HCT116 (cell line): ENCODE measurements around the gene GRIN1. TPM values are rescaled to one million over a fixed set of nuclear protein-coding genes. Genes with fewer than 3 reads are reported as not detected.

ENCODE experiments used
- ATAC-seq: fragments of 200-7000 bp; cut with Tn5 transposase; 2 replicates; pipeline ENCODE4 v1.9.1; 2020; ENCODE audit warnings: mild to moderate bottlenecking, moderate library complexity
- BruUV-seq: library from RNA; stranded (reverse); fragments of 400-500 nt; replicated peaks from 2 replicates; lab custom pipeline; 2021; lab: Mats Ljungman, UMichigan
- CTCF ChIA-PET: fragments of 300-600 bp; sonication (Branson Sonifier 250); formaldehyde crosslinking; loops from one replicate; lab custom pipeline; 2021; ENCODE audit warnings: antibody characterized with exemption; lab: Charles Lee
- POLR2A ChIA-PET: fragments of 300-600, 350-600 bp; sonication (Branson Sonifier 250); formaldehyde crosslinking; loops from one replicate; lab custom pipeline; 2021; ENCODE audit warnings: antibody characterized with exemption; lab: Charles Lee
- RAD21 ChIA-PET, 2 experiments: fragments of 300-600 bp; sonication (Branson Sonifier 250); formaldehyde crosslinking; loops; one replicate each; lab custom pipeline; 2023; ENCODE audit warnings: low total read pairs in 2 of 2; ENCODE audit not compliant: uncharacterized antibody in 2 of 2, unreplicated experiment in 2 of 2, low non-redundant PET in 1 of 2; lab: Charles Lee
- DNase-seq: peaks from one replicate; pipeline ENCODE4 v3.0.0-alpha.2; 2010; ENCODE audit warnings: low read depth, low spot score
- H2AFZ ChIP-seq: fragments of 200-600 bp; shearing (Covaris generic), sonication (generic); 2 replicates; pipeline ENCODE4 v1.6.1; 2017; ENCODE audit warnings: low read depth, mixed run types, mixed read lengths, antibody characterized with exemption, low read length; ENCODE audit not compliant: poor library complexity, severe bottlenecking
- H3K27ac ChIP-seq: 2 replicates; pipeline ENCODE4 v1.5.1; 2012; ENCODE audit warnings: low read depth, low read length
- H3K27me3 ChIP-seq: fragments of 200-600 bp; sonication (generic); 2 replicates; pipeline ENCODE4 v1.6.1; 2016; ENCODE audit warnings: mixed run types, low read length, mixed read lengths; ENCODE audit not compliant: insufficient read depth
- H3K36me3 ChIP-seq, 2 experiments: fragments of 200-500 bp in 1 of 2; fragments of 200-600 bp in 1 of 2; sonication (Bioruptor generic) in 1 of 2; sonication (generic) in 1 of 2; 2 replicates each; pipeline versions ENCODE4 v1.5.1 to v1.6.1; 2014 to 2016; ENCODE audit warnings: low read length in 2 of 2, inconsistent platforms in 1 of 2, mixed read lengths in 1 of 2, mixed run types in 1 of 2; ENCODE audit not compliant: insufficient read depth in 2 of 2, control insufficient read depth in 1 of 2
- H3K4me1 ChIP-seq, 2 experiments: fragments of 200-600 bp in 1 of 2; sonication (generic) in 1 of 2; 2 replicates each; pipeline versions ENCODE4 v1.5.1 to v1.6.1; 2012 to 2017; ENCODE audit warnings: low read length in 2 of 2, inconsistent platforms in 1 of 2, mild to moderate bottlenecking in 1 of 2, mixed read lengths in 1 of 2, mixed run types in 1 of 2, moderate library complexity in 1 of 2; ENCODE audit not compliant: insufficient read depth in 2 of 2, control insufficient read depth in 1 of 2
- H3K4me2 ChIP-seq: fragments of 200-600 bp; sonication (generic); 2 replicates; pipeline ENCODE4 v1.6.1; 2017; ENCODE audit warnings: mixed run types, low read length, mixed read lengths
- H3K4me3 ChIP-seq, 2 experiments: fragments of 200-600 bp in 1 of 2; sonication (generic) in 1 of 2; replicated peaks in 1 of 2; 2 replicates each; pipeline ENCODE4 v1.5.1; 2011 to 2016; ENCODE audit warnings: low read length in 2 of 2, control low read depth in 1 of 2, low read depth in 1 of 2, mild to moderate bottlenecking in 1 of 2, mixed read lengths in 1 of 2, mixed run types in 1 of 2
- H3K79me2 ChIP-seq: fragments of 200-600 bp; sonication (generic); 2 replicates; pipeline ENCODE4 v1.6.1; 2017; ENCODE audit warnings: mild to moderate bottlenecking, mixed run types, low read length, moderate library complexity, mixed read lengths; ENCODE audit not compliant: insufficient read depth
- H3K9ac ChIP-seq: fragments of 200-600 bp; sonication (generic); 2 replicates; pipeline ENCODE4 v1.6.1; 2016; ENCODE audit warnings: low read length, mixed read lengths
- H3K9me2 ChIP-seq: fragments of 200-600 bp; sonication (generic), shearing (Covaris generic); 2 replicates; pipeline ENCODE4 v1.6.1; 2017; ENCODE audit warnings: mixed run types, mild to moderate bottlenecking, moderate library complexity; ENCODE audit not compliant: insufficient read depth
- H3K9me3 ChIP-seq, 2 experiments: fragments of 200-500 bp in 1 of 2; fragments of 200-600 bp in 1 of 2; sonication (Bioruptor generic) in 1 of 2; sonication (generic) in 1 of 2; 2 replicates each; pipeline ENCODE4 v1.6.1; 2014 to 2017; ENCODE audit warnings: low read length in 2 of 2, mixed read lengths in 2 of 2, inconsistent platforms in 1 of 2, low read depth in 1 of 2, mild to moderate bottlenecking in 1 of 2, mixed run types in 1 of 2, moderate library complexity in 1 of 2; ENCODE audit not compliant: control insufficient read depth in 1 of 2, insufficient read depth in 1 of 2
- H4K20me1 ChIP-seq: fragments of 200-600 bp; sonication (generic), shearing (Covaris generic); 2 replicates; pipeline ENCODE4 v1.6.1; 2017; ENCODE audit warnings: mixed run types, mild to moderate bottlenecking, moderate library complexity; ENCODE audit not compliant: insufficient read depth
- ATF3 ChIP-seq: IDR thresholded peaks from 2 replicates; pipeline ENCODE4 v1.6.1; 2012
- CBX3 ChIP-seq: IDR thresholded peaks from 2 replicates; pipeline ENCODE4 v1.6.1; 2012; ENCODE audit warnings: low read depth
- CTCF ChIP-seq, 3 experiments: fragments of 200-600 bp in 1 of 3; sonication (generic) in 1 of 3; IDR thresholded peaks in 2 of 3; conservative IDR thresholded peaks in 1 of 3; 2 replicates each; pipeline ENCODE4 v1.5.1; 2012 to 2017; ENCODE audit warnings: low read depth in 2 of 3, low read length in 2 of 3, antibody characterized with exemption in 1 of 3, borderline replicate concordance in 1 of 3, control low read depth in 1 of 3, mild to moderate bottlenecking in 1 of 3, mixed read lengths in 1 of 3, mixed run types in 1 of 3, moderate library complexity in 1 of 3; ENCODE audit not compliant: insufficient read depth in 1 of 3
- EGR1 ChIP-seq: IDR thresholded peaks from 2 replicates; pipeline ENCODE4 v1.6.1; 2012; ENCODE audit warnings: low read depth
- ELF1 ChIP-seq: IDR thresholded peaks from 2 replicates; pipeline ENCODE4 v1.6.1; 2012; ENCODE audit warnings: low read depth, borderline replicate concordance
- EZH2 ChIP-seq: fragments of 200-600 bp; sonication (generic); IDR thresholded peaks from 2 replicates; pipeline ENCODE4 v1.6.1; 2017; ENCODE audit warnings: antibody characterized with exemption, mixed run types
- EZH2phosphoT487 ChIP-seq: fragments of 200-600 bp; IDR thresholded peaks from 2 replicates; pipeline ENCODE4 v1.6.1; 2018; ENCODE audit warnings: antibody characterized with exemption, borderline replicate concordance
- MAX ChIP-seq: IDR thresholded peaks from 2 replicates; pipeline ENCODE4 v1.6.1; 2012
- POLR2AphosphoS5 ChIP-seq: IDR thresholded peaks from 2 replicates; pipeline ENCODE4 v1.6.1; 2011; ENCODE audit warnings: mild to moderate bottlenecking, low read depth, low read length, moderate library complexity
- SIN3A ChIP-seq: IDR thresholded peaks from 2 replicates; pipeline ENCODE4 v1.6.1; 2012; ENCODE audit warnings: low read depth
- SP1 ChIP-seq: IDR thresholded peaks from 2 replicates; pipeline ENCODE4 v1.6.1; 2012; ENCODE audit warnings: low read depth
- SRF ChIP-seq: IDR thresholded peaks from 2 replicates; pipeline ENCODE4 v1.6.1; 2012; ENCODE audit warnings: low read depth
- ZFX ChIP-seq: fragments of 450-650 bp; IDR thresholded peaks from 2 replicates; pipeline ENCODE4 v1.6.1; 2017
- intact Hi-C: fragments of 100-400 bp; cut with micrococcal nuclease; formaldehyde crosslinking; loops from 2 replicates; pipeline ENCODE4 v1.10.0; 2022
- total RNA-seq: library from RNA; stranded (reverse); gene quantifications from one replicate; pipeline ENCODE4 v1.2.1, GENCODE V29; 2021; ENCODE audit not compliant: unreplicated experiment

Gene GRIN1
- total RNA-seq, 1 experiment from 2014 or later = 23.1 TPM

- TF ChIP-seq SP1 (no peak), EZH2phosphoT487 (no peak), ATF3 (no peak), ELF1 (no peak), POLR2AphosphoS5 (no peak), SRF (no peak), MAX (no peak), CBX3 (no peak), EZH2 (no peak), ZFX (no peak), SIN3A (no peak), CTCF (IDR thresholded peaks at IDR 0.05 in 2 of 3, conservative IDR thresholded peaks at IDR 0.05 in 1 of 3; ENCODE audit: borderline replicate concordance in 1 of 3, insufficient read depth in 1 of 3, low read depth in 2 of 3, low read length in 2 of 3) (no peak), EGR1 (no peak)
- peak overlapping the region; percentile 68 for H3K27ac ChIP-seq
- intact Hi-C loops = no loop called here
- H3K4me3 ChIP-seq = peak overlapping the region; percentile 61 to 81
- ATAC-seq (peak; percentile 16), DNase-seq (no peak)
- peaks cover 52% of the 10 kb centered on the region for H3K79me2 ChIP-seq
- H3K4me1 ChIP-seq = peaks cover 31 to 52% of the 10 kb centered on the region in 2 experiments
- ChIA-PET POLR2A (interaction anchor here (0.8 to 1.2 kb wide), 12 partner anchors 9 to 133 kb away, joined by 3 to 17 read pairs (median 4); partner anchors contain the start of genes ANAPC2, MAN1B1, RNF224 and SSNA1), RAD21 (interaction anchor here in 1 of 2 experiments (1.1 kb wide), 1 partner anchor 12 kb away, joined by 4 read pairs; the partner anchor contains the start of gene SSNA1), CTCF (interaction anchor here (0.5 to 2.0 kb wide), 6 partner anchors 12 to 152 kb away, joined by 3 to 7 read pairs (median 3); partner anchors contain the start of genes CYSRT1 and RNF224)
- no peak overlapping the region for H2AFZ ChIP-seq
- no peaks in the 10 kb centered on the region for H3K9me3 ChIP-seq
- H3K36me3 ChIP-seq = peaks cover 0 to 3% of the 10 kb centered on the region in 2 experiments; a peak in 1 of 4 replicates
- H3K9ac ChIP-seq = peak overlapping the region; percentile 77
- no peaks in the 10 kb centered on the region for H3K27me3 ChIP-seq
- H4K20me1 ChIP-seq = no peaks in the 10 kb centered on the region
- no peaks in the 10 kb centered on the region for H3K9me2 ChIP-seq
- BruUV-seq = no TSS peak
- H3K4me2 ChIP-seq = peak overlapping the region; percentile 95
Observed at GRCh38 chr9:137201205-137201868, 62.4 kb downstream of the GRIN1 start.
